Prostate gland (tissue), 2 donors: ENCODE results near the gene ANKS3. TPM values are rescaled to one million over a fixed set of nuclear protein-coding genes. Genes with fewer than 3 reads are reported as not detected.

Experiments used
- DNase-seq: peaks from one replicate; pipeline ENCODE4 v3.0.0-alpha.2; 2019; ENCODE audit warnings: low spot score
- H3K27ac ChIP-seq, 2 donors: fragments of 200-600 bp; sonication (generic); 2 replicates each; pipeline ENCODE4 v1.5.1; 2017 to 2019
- H3K27me3 ChIP-seq: fragments of 200-600 bp; sonication (generic); replicated peaks from 2 replicates; pipeline ENCODE4 v1.5.1; 2019; ENCODE audit not compliant: insufficient read depth
- H3K36me3 ChIP-seq, 2 donors: fragments of 200-600 bp; sonication (generic); 1 replicate in 1 of 2; 2 replicates in 1 of 2; pipeline versions ENCODE4 v1.5.1 to v1.8.1; 2017 to 2019
- H3K4me1 ChIP-seq: fragments of 200-600 bp; sonication (generic); replicated peaks from 2 replicates; pipeline ENCODE4 v1.5.1; 2019
- H3K4me3 ChIP-seq, 2 donors: fragments of 200-600 bp; sonication (generic); 2 replicates each; pipeline ENCODE4 v1.5.1; 2017 to 2019
- H3K9me3 ChIP-seq: fragments of 200-600 bp; sonication (generic); 2 replicates; pipeline ENCODE4 v1.5.1; 2017
- POLR2A ChIP-seq: fragments of 450-650 bp; IDR thresholded peaks from one replicate; pipeline ENCODE4 v1.6.1; 2016; ENCODE audit warnings: antibody characterized with exemption, mild to moderate bottlenecking
- POLR2AphosphoS5 ChIP-seq: sonication (generic); formaldehyde crosslinking; IDR thresholded peaks from one replicate; pipeline ENCODE4 v1.6.1; 2017; ENCODE audit warnings: antibody characterized with exemption
- WGBS: methylation state at CpG from one replicate; pipeline ENCODE4 v1.1.5; 2018; 5-methylcytosine and 5-hydroxymethylcytosine counted together
- intact Hi-C: fragments of 100-400 bp; cut with DNase I; formaldehyde crosslinking; loops from one replicate; pipeline ENCODE4 v1.14.2; 2022
- total RNA-seq, 2 donors: library from RNA; depleted of rRNA; stranded (reverse); fragments of >200 nt; gene quantifications; one replicate each; pipeline ENCODE4 v1.1.0, GENCODE V29; 2016
- TF ChIP-seq, protein P1 (sequence below), 4 experiments: fragments of 200-600 bp in 2 of 4; fragments of 450-650 bp in 2 of 4; sonication (generic) in 2 of 4; IDR thresholded peaks; 1 replicate in 3 of 4; 2 replicates in 1 of 4; pipeline ENCODE4 v1.5.1; 2016 to 2019; ENCODE audit warnings: antibody characterized with exemption in 4 of 4, mild to moderate bottlenecking in 2 of 4, moderate library complexity in 2 of 4

ANKS3 gene
- total RNA-seq, 2 donors from 2014 or later: 19.1 to 42.9 TPM

- no peak for DNase-seq
- H3K36me3 ChIP-seq: peaks cover 7 to 14% of the 10 kb centered on the region in 2 donors
- H3K4me1 ChIP-seq: no peaks in the 10 kb centered on the region
- H3K27ac ChIP-seq: no peak overlapping the region
- WGBS: 74% methylated on average over 7 of the region's 7 CpGs
- no peaks in the 10 kb centered on the region for H3K27me3 ChIP-seq
- H3K9me3 ChIP-seq: no peaks in the 10 kb centered on the region
- TF ChIP-seq POLR2A (no peak), POLR2AphosphoS5 (no peak)
- TF ChIP-seq, protein P1, sequence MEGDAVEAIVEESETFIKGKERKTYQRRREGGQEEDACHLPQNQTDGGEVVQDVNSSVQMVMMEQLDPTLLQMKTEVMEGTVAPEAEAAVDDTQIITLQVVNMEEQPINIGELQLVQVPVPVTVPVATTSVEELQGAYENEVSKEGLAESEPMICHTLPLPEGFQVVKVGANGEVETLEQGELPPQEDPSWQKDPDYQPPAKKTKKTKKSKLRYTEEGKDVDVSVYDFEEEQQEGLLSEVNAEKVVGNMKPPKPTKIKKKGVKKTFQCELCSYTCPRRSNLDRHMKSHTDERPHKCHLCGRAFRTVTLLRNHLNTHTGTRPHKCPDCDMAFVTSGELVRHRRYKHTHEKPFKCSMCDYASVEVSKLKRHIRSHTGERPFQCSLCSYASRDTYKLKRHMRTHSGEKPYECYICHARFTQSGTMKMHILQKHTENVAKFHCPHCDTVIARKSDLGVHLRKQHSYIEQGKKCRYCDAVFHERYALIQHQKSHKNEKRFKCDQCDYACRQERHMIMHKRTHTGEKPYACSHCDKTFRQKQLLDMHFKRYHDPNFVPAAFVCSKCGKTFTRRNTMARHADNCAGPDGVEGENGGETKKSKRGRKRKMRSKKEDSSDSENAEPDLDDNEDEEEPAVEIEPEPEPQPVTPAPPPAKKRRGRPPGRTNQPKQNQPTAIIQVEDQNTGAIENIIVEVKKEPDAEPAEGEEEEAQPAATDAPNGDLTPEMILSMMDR (IDR thresholded peaks at IDR 0.05): no peak
- intact Hi-C loops: no loop called here
- H3K4me3 ChIP-seq: no peak overlapping the region
These were observed 31.6 kb downstream of the ANKS3 start for GRCh38 chr16:4702466-4702808.

DNA sequence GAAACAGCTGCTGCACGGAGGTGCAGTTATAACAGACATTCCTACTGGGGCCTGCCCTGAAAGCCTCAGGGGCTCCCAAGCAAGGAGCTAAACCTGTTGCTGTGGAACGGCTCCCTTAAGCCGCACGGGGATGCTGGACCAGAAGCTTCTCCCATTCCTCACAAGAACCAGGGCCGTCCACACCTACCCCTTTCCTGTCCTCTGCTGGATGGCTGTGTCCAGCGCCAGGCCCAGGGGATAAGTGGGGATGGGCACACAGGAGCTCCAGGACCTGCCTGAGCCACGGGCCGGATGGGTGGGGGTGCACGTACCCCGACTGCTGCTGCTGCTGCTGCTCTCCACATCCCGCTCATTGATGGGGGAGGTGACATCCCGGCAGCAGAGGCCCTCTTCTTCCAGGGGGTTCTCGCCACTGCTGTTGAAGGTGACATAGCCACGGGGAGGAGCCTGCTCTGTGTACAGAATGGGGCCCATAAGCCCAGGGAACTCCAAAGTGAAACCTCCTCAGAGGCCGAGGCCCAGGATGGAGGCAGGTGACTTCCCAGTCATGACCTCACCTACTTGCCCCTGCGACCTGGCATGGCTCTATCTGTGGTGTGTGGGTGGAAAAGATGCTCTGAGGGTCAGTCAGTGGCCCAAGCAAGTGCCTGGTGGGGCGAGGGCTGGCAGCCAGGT, 32.1 kb downstream of the ANKS3 start:
- peaks cover 7 to 14% of the 10 kb centered on the region in 2 donors for H3K36me3 ChIP-seq
- intact Hi-C loops: no loop called here

DNA sequence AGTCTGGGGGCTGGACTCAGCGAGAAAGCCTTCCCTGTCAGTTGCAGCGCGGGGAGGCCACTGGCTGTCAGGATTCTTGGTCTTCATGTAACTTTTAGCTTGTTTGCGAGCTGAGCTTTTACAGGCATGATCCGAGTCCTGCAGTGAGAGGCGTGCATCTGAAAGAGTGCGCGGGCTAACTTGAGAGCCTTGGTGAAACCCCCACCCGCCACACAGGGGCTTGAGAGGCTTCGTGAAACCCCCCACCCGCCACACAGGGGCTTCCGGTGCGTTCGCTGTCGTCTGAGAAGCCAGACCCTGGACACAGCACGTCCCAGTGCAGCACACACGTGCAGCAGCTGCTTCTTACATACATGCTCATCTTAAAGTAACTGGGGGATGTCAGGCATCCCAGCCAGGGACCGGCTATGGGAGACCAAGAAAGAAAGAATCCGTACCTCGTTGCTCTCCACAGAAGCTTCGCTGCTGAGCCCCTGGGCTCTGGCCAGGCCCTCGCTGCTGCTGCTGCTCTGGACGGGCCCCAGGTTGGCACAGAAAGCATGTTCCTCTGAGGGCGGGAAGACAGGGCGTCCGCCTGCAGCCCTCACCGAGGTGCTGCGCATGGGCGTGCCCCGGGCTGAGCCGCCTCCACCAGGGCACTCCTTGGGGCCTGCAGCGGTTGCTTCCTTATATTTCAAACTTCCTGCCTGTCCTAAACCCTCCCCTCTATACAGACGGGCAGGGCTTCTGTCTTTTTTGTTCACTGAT, 32.9 kb downstream of the ANKS3 start:
- H3K9me3 ChIP-seq: no peaks in the 10 kb centered on the region
- DNase-seq: peak; percentile 72
- no peaks in the 10 kb centered on the region for H3K27me3 ChIP-seq
- 62% methylated on average over 33 of the region's 33 CpGs for WGBS
- TF ChIP-seq, protein P1 (IDR thresholded peaks at IDR 0.05): no peak
- peak; percentile 51 for TF ChIP-seq POLR2AphosphoS5
- TF ChIP-seq POLR2A: no peak
- no peak overlapping the region for H3K4me3 ChIP-seq
- intact Hi-C loops: no loop called here
- no peaks in the 10 kb centered on the region for H3K4me1 ChIP-seq
- peak overlapping the region in 1 of 2 donors; percentile 19 for H3K27ac ChIP-seq
- H3K36me3 ChIP-seq: peaks cover 7 to 14% of the 10 kb centered on the region in 2 donors

More for the DNA sequence above, 32.1 kb downstream of the ANKS3 start:
- Histone ChIP-seq H3K4me1 (no peaks in the 10 kb centered on the region), H3K27ac (peak overlapping the region in 1 of 2 donors; percentile 19), H3K27me3 (no peaks in the 10 kb centered on the region), H3K4me3 (no peak overlapping the region), H3K9me3 (no peaks in the 10 kb centered on the region)
- WGBS: 71% methylated on average over 17 of the region's 17 CpGs
- no peak for DNase-seq
- TF ChIP-seq POLR2A: no peak
- TF ChIP-seq, protein P1 (IDR thresholded peaks at IDR 0.05): no peak
- TF ChIP-seq POLR2AphosphoS5: no peak

GRCh38 chr16:4700380-4700996, 33.6 kb downstream of the ANKS3 start:
- no peak for DNase-seq
- peaks cover 1% of the 10 kb centered on the region for H3K4me1 ChIP-seq
- TF ChIP-seq POLR2AphosphoS5 (no peak), POLR2A (no peak)
- TF ChIP-seq, protein P1 (IDR thresholded peaks at IDR 0.05): no peak
- no peaks in the 10 kb centered on the region for H3K9me3 ChIP-seq
- H3K27me3 ChIP-seq: no peaks in the 10 kb centered on the region
- WGBS: 93% methylated on average over 13 of the region's 13 CpGs
- H3K36me3 ChIP-seq: peaks cover 7 to 14% of the 10 kb centered on the region in 2 donors
- intact Hi-C loops: no loop called here
- H3K27ac ChIP-seq: no peak overlapping the region
- no peak overlapping the region for H3K4me3 ChIP-seq
